Endothelial cell of umbilical vein (primary cell): ENCODE data around the gene MFSD6. TPM values are rescaled to one million over a fixed set of nuclear protein-coding genes. Genes with fewer than 3 reads are reported as not detected.

Source experiments
- BruUV-seq: library from RNA; stranded (reverse); fragments of 400-500 nt; replicated peaks from 2 replicates; lab custom pipeline; 2021; lab: Mats Ljungman, UMichigan
- CTCF ChIA-PET: fragments of 300-600, 350-600 bp; sonication (Branson Sonifier 250); formaldehyde crosslinking; loops from one replicate; lab custom pipeline; 2021; ENCODE audit warnings: antibody characterized with exemption, inconsistent platforms; lab: Charles Lee
- POLR2A ChIA-PET: fragments of 300-600, 350-600 bp; sonication (Branson Sonifier 250); formaldehyde crosslinking; loops from one replicate; lab custom pipeline; 2021; ENCODE audit warnings: antibody characterized with exemption, inconsistent platforms; lab: Charles Lee
- DNase-seq: peaks from one replicate; pipeline ENCODE4 v3.0.0-alpha.2; 2011; ENCODE audit warnings: low read depth, low spot score
- FAIRE-seq: peaks from 2 replicates; lab custom pipeline; 2011; peaks lifted over from hg19 to GRCh38; lab: Jason Lieb, UNC
- H2AFZ ChIP-seq: 2 replicates; pipeline ENCODE4 v1.6.0; 2012; ENCODE audit warnings: low read depth, low read length, control low read depth, inconsistent platforms
- H3K27ac ChIP-seq: 2 replicates; pipeline ENCODE4 v1.5.1; 2011; ENCODE audit warnings: low read depth, mild to moderate bottlenecking, control low read depth, low read length, moderate library complexity; ENCODE audit not compliant: insufficient read depth
- H3K27me3 ChIP-seq, 2 experiments: 2 replicates each; pipeline versions ENCODE4 v1.6.0 to v1.6.1; 2011; ENCODE audit warnings: low read length in 2 of 2, mixed read lengths in 1 of 2; ENCODE audit not compliant: control insufficient read depth in 2 of 2, insufficient read depth in 2 of 2
- H3K36me3 ChIP-seq, 2 experiments: 2 replicates in 1 of 2; 3 replicates in 1 of 2; pipeline ENCODE4 v1.5.1; 2011; ENCODE audit warnings: low read length in 2 of 2, mild to moderate bottlenecking in 1 of 2, moderate library complexity in 1 of 2; ENCODE audit not compliant: control insufficient read depth in 2 of 2, insufficient read depth in 2 of 2; ENCODE audit errors: extremely low read depth in 1 of 2
- H3K4me1 ChIP-seq: 3 replicates; pipeline ENCODE4 v1.5.1; 2011; ENCODE audit warnings: mild to moderate bottlenecking, low read length; ENCODE audit not compliant: control insufficient read depth, insufficient read depth; ENCODE audit errors: extremely low read depth
- H3K4me2 ChIP-seq: 2 replicates; pipeline ENCODE4 v1.6.1; 2011; ENCODE audit warnings: low read length, control low read depth, mixed read lengths; ENCODE audit not compliant: insufficient read depth
- H3K4me3 ChIP-seq, 3 experiments: fragments of 200-600 bp in 1 of 3; sonication (generic), shearing (Covaris generic) in 1 of 3; replicated peaks in 1 of 3; 2 replicates each; pipeline ENCODE4 v1.5.1; 2011 to 2016; ENCODE audit warnings: control low read depth in 3 of 3, low read length in 3 of 3, mild to moderate bottlenecking in 2 of 3, inconsistent platforms in 1 of 3, low read depth in 1 of 3, moderate library complexity in 1 of 3; ENCODE audit not compliant: insufficient read depth in 1 of 3
- H3K79me2 ChIP-seq: 2 replicates; pipeline ENCODE4 v1.6.0; 2012; ENCODE audit warnings: low read length, inconsistent platforms; ENCODE audit not compliant: control insufficient read depth, insufficient read depth
- H3K9ac ChIP-seq: replicated peaks from 2 replicates; pipeline ENCODE3; 2011; ENCODE audit warnings: low read length, control low read depth; ENCODE audit not compliant: insufficient read depth; ENCODE audit errors: extremely low read depth
- H3K9me1 ChIP-seq: replicated peaks from 3 replicates; pipeline ENCODE4 v1.6.0; 2011; ENCODE audit warnings: mild to moderate bottlenecking, low read length; ENCODE audit not compliant: control insufficient read depth, insufficient read depth; ENCODE audit errors: extremely low read depth
- H3K9me3 ChIP-seq: replicated peaks from 2 replicates; pipeline ENCODE4 v1.5.1; 2012; ENCODE audit warnings: low read length, inconsistent platforms; ENCODE audit not compliant: control insufficient read depth, insufficient read depth
- H4K20me1 ChIP-seq: replicated peaks from 2 replicates; pipeline ENCODE3; 2011; ENCODE audit warnings: mild to moderate bottlenecking, low read length; ENCODE audit not compliant: control insufficient read depth, insufficient read depth; ENCODE audit errors: extremely low read depth
- CTCF ChIP-seq, 2 donors: IDR thresholded peaks; 1 replicate in 1 of 2; 2 replicates in 1 of 2; pipeline ENCODE4 v1.5.1; 2011; ENCODE audit warnings: low read length in 2 of 2, mild to moderate bottlenecking in 2 of 2, moderate library complexity in 2 of 2, control low read depth in 1 of 2, inconsistent platforms in 1 of 2, low read depth in 1 of 2; ENCODE audit not compliant: insufficient read depth in 1 of 2; ENCODE audit errors: extremely low read depth in 1 of 2
- EZH2 ChIP-seq: IDR thresholded peaks from 2 replicates; pipeline ENCODE4 v1.6.1; 2012; ENCODE audit warnings: borderline replicate concordance, low read depth, mild to moderate bottlenecking, moderate library complexity, low read length, inconsistent platforms; ENCODE audit not compliant: severe bottlenecking
- FOS ChIP-seq: IDR thresholded peaks from 2 replicates; pipeline ENCODE4 v1.6.1; 2011; ENCODE audit warnings: mild to moderate bottlenecking, low read length, moderate library complexity, borderline replicate concordance; ENCODE audit not compliant: insufficient read depth
- GATA2 ChIP-seq: IDR thresholded peaks from 2 replicates; pipeline ENCODE4 v1.7.0; 2011; ENCODE audit warnings: low read depth, mild to moderate bottlenecking, moderate library complexity, mixed read lengths, low read length; ENCODE audit not compliant: insufficient read length, insufficient read depth
- JUN ChIP-seq: IDR thresholded peaks from 2 replicates; pipeline ENCODE4 v1.6.1; 2011; ENCODE audit warnings: borderline replicate concordance, low read depth; ENCODE audit not compliant: insufficient read length, insufficient read depth
- MAX ChIP-seq: IDR thresholded peaks from 2 replicates; pipeline ENCODE4 v1.6.1; 2011; ENCODE audit not compliant: insufficient read depth, insufficient read length
- MYC ChIP-seq: IDR thresholded peaks from one replicate; pipeline ENCODE4 v1.6.1; 2011; ENCODE audit warnings: mild to moderate bottlenecking, low read depth, low read length
- POLR2A ChIP-seq: IDR thresholded peaks from 2 replicates; pipeline ENCODE4 v1.6.1; 2012; ENCODE audit warnings: low read depth, mild to moderate bottlenecking, control low read depth, low read length
- POLR2AphosphoS5 ChIP-seq: IDR thresholded peaks from 2 replicates; pipeline ENCODE4 v1.6.1; 2012; ENCODE audit warnings: low read depth, mild to moderate bottlenecking, control low read depth, low read length, moderate library complexity; ENCODE audit not compliant: insufficient read depth
- dilution Hi-C: fragments of 300-500 bp; cut with MboI; formaldehyde crosslinking; loops from one replicate; pipeline ENCODE4 v1.15.0; 2019; ENCODE audit warnings: low sequenced_read_pairs; ENCODE audit not compliant: extremely low pct_ligation_motif_present
- intact Hi-C: fragments of 100-400 bp; cut with micrococcal nuclease; formaldehyde crosslinking; loops from one replicate; pipeline ENCODE4 v1.10.0; 2022
- polyA plus RNA-seq, 4 experiments: library from polyadenylated mRNA; depleted of rRNA in 3 of 4; stranded (reverse) in 3 of 4; unstranded in 1 of 4; fragments of >200 nt; gene quantifications; 2 replicates each; pipeline versions ENCODE4 v1.2.1 to v1.2.3, GENCODE V29; 2011 to 2012; ENCODE audit warnings: missing spikeins in 1 of 4
- total RNA-seq: library from RNA; stranded (reverse); gene quantifications from 2 replicates; pipeline ENCODE4 v1.2.3, GENCODE V29; 2021

Gene MFSD6
- total and polyA plus RNA-seq, 2 donors (not counting 3 experiments of a cell fraction or from before 2014, with no cell fraction given), result 4.3 to 4.5 TPM

GRCh38 chr2:190404487-190404886, 3.7 kb upstream of the MFSD6 start:
- intact Hi-C loops (no loop called here), dilution Hi-C loops (no loop called here)
- Histone ChIP-seq H3K36me3 (no peaks in the 10 kb centered on the region), H2AFZ (no peak overlapping the region), H3K4me2 (no peak overlapping the region), H3K9me3 (no peaks in the 10 kb centered on the region), H3K4me1 (peaks cover 6% of the 10 kb centered on the region), H4K20me1 (no peaks in the 10 kb centered on the region), H3K27ac (no peak overlapping the region), H3K79me2 (no peaks in the 10 kb centered on the region), H3K27me3 (peaks cover 14 to 17% of the 10 kb centered on the region in 2 experiments), H3K9ac (no peak overlapping the region), H3K9me1 (no peaks in the 10 kb centered on the region), H3K4me3 (no peak overlapping the region)
- CTCF ChIA-PET, result no interaction called here
- TF ChIP-seq MAX, result no peak
- no peak for TF ChIP-seq EZH2
- no TSS peak for BruUV-seq
- DNase-seq (no peak), FAIRE-seq (no peak)
- POLR2A ChIA-PET, result no interaction called here

- DNase-seq (no peak), FAIRE-seq (no peak)
- CTCF ChIA-PET, result interaction anchor here (1.0 kb wide), 1 partner anchor 11 kb away, joined by 3 read pairs; no protein-coding TSS in a partner anchor
- H3K9ac ChIP-seq, result no peak overlapping the region
- no TSS peak for BruUV-seq
- dilution Hi-C loops, result no loop called here
- no peak overlapping the region for H3K27ac ChIP-seq
- TF ChIP-seq CTCF (IDR thresholded peaks at IDR 0.05; ENCODE audit: extremely low read depth in 1 of 2, insufficient read depth in 1 of 2, low read depth in 1 of 2, low read length in 2 of 2), result no peak
- no peak for TF ChIP-seq FOS
- no peak for TF ChIP-seq POLR2A
- TF ChIP-seq POLR2AphosphoS5, result no peak
- TF ChIP-seq EZH2, result no peak
- TF ChIP-seq GATA2, result no peak
- no peak for TF ChIP-seq MYC
- no peak for TF ChIP-seq JUN
- TF ChIP-seq MAX, result no peak
- POLR2A ChIA-PET, result no interaction called here
- intact Hi-C loops, result no loop called here
- no peaks in the 10 kb centered on the region for H3K9me1 ChIP-seq
- H4K20me1 ChIP-seq, result no peaks in the 10 kb centered on the region
- no peaks in the 10 kb centered on the region for H3K79me2 ChIP-seq
- no peaks in the 10 kb centered on the region for H3K36me3 ChIP-seq
- no peak overlapping the region for H3K4me2 ChIP-seq
- H2AFZ ChIP-seq, result no peak overlapping the region
- peaks cover 6% of the 10 kb centered on the region for H3K4me1 ChIP-seq
- H3K4me3 ChIP-seq, result no peak overlapping the region
- H3K27me3 ChIP-seq, result peaks cover 17 to 23% of the 10 kb centered on the region in 2 experiments
- H3K9me3 ChIP-seq, result no peaks in the 10 kb centered on the region
Measured at GRCh38 chr2:190405070-190405469, 3.1 kb upstream of the MFSD6 start.
